SK-N-SH treated with all-trans-retinoic acid at 6 μM for 48 hours (cell line): ENCODE results near the gene ARFIP2.

Experiments used
- ATAC-seq: fragments of 200-7000 bp; cut with Tn5 transposase; 3 replicates; pipeline ENCODE4 v1.9.1; 2020; ENCODE audit warnings: mild to moderate bottlenecking, moderate library complexity
- ARNTL ChIP-seq: fragments of 450-650 bp; formaldehyde crosslinking; IDR thresholded peaks from 2 replicates; pipeline ENCODE4 v1.5.0; 2020; ENCODE audit warnings: low read depth, mild to moderate bottlenecking, moderate library complexity, borderline replicate concordance
- BACH2 ChIP-seq: fragments of 250-450 bp; sonication (Bioruptor Pico); IDR thresholded peaks from 2 replicates; pipeline ENCODE4 v1.9.0; 2021; ENCODE audit warnings: mild to moderate bottlenecking, borderline replicate concordance
- CSDC2 ChIP-seq: fragments of 250-450 bp; sonication (Bioruptor Pico); IDR thresholded peaks from 2 replicates; pipeline ENCODE4 v1.5.0; 2020; ENCODE audit warnings: mild to moderate bottlenecking, moderate library complexity
- ESRRG ChIP-seq: fragments of 250-450 bp; sonication (Bioruptor Pico); IDR thresholded peaks from 2 replicates; pipeline ENCODE4 v1.6.1; 2021; ENCODE audit warnings: mild to moderate bottlenecking
- GLIS3 ChIP-seq: fragments of 250-450 bp; sonication (Bioruptor Pico); IDR thresholded peaks from 2 replicates; pipeline ENCODE4 v1.5.0; 2020; ENCODE audit warnings: mild to moderate bottlenecking, moderate library complexity
- OSR1 ChIP-seq: fragments of 250-450 bp; sonication (Bioruptor Pico); IDR thresholded peaks from 2 replicates; pipeline ENCODE4 v1.8.0; 2022; ENCODE audit warnings: moderate library complexity, mild to moderate bottlenecking, inconsistent platforms
- PPARA ChIP-seq: fragments of 250-450 bp; sonication (Bioruptor Pico); IDR thresholded peaks from 2 replicates; pipeline ENCODE4 v1.5.0; 2020; ENCODE audit warnings: mild to moderate bottlenecking, borderline replicate concordance
- RARB ChIP-seq: fragments of 250-450 bp; sonication (Bioruptor Pico); IDR thresholded peaks from 2 replicates; pipeline ENCODE4 v1.8.0; 2021; ENCODE audit warnings: mild to moderate bottlenecking, moderate library complexity
- SNAI2 ChIP-seq: fragments of 250-450 bp; sonication (Bioruptor Pico); IDR thresholded peaks from 2 replicates; pipeline ENCODE4 v1.5.0; 2020; ENCODE audit warnings: mild to moderate bottlenecking, moderate library complexity
- TCF4 ChIP-seq: fragments of 250-450 bp; sonication (Bioruptor Pico); IDR thresholded peaks from 2 replicates; pipeline ENCODE4 v1.8.0; 2021; ENCODE audit warnings: mild to moderate bottlenecking, moderate library complexity, borderline replicate concordance
- TOX ChIP-seq: fragments of 250-450 bp; sonication (Bioruptor Pico); IDR thresholded peaks from 2 replicates; pipeline ENCODE4 v1.8.0; 2021; ENCODE audit warnings: mild to moderate bottlenecking, moderate library complexity, borderline replicate concordance
- ZC3H10 ChIP-seq: fragments of 250-450 bp; sonication (Bioruptor Pico); IDR thresholded peaks from 2 replicates; pipeline ENCODE4 v1.5.1; 2021; ENCODE audit warnings: mild to moderate bottlenecking, moderate library complexity
- ZFP3 ChIP-seq: fragments of 250-450 bp; sonication (Bioruptor Pico); IDR thresholded peaks from 2 replicates; pipeline ENCODE4 v1.5.0; 2020; ENCODE audit warnings: mild to moderate bottlenecking, moderate library complexity
- ZFP30 ChIP-seq: fragments of 450-650 bp; formaldehyde crosslinking; IDR thresholded peaks from 2 replicates; pipeline ENCODE4 v1.5.0; 2022; ENCODE audit warnings: mild to moderate bottlenecking, moderate library complexity
- ZNF565 ChIP-seq: fragments of 450-650 bp; formaldehyde crosslinking; conservative IDR thresholded peaks from 2 replicates; pipeline ENCODE4 v1.5.0; 2020; ENCODE audit warnings: low read depth, mild to moderate bottlenecking, moderate library complexity
- ZNF70 ChIP-seq: fragments of 450-650 bp; formaldehyde crosslinking; IDR thresholded peaks from 2 replicates; pipeline ENCODE4 v1.5.0; 2020; ENCODE audit warnings: mild to moderate bottlenecking, moderate library complexity
- ZNF8 ChIP-seq: fragments of 450-650 bp; formaldehyde crosslinking; IDR thresholded peaks from 2 replicates; pipeline ENCODE4 v1.5.0; 2020; ENCODE audit warnings: mild to moderate bottlenecking, moderate library complexity
- TF ChIP-seq, protein P1 (sequence below): fragments of 250-450 bp; sonication (Bioruptor Pico); IDR thresholded peaks from 2 replicates; pipeline ENCODE4 v1.8.0; 2020; ENCODE audit warnings: mild to moderate bottlenecking, moderate library complexity, borderline replicate concordance
- TF ChIP-seq, protein P2 (sequence below): fragments of 250-450 bp; sonication (Bioruptor Pico); IDR thresholded peaks from 2 replicates; pipeline ENCODE4 v1.5.0; 2020; ENCODE audit warnings: mild to moderate bottlenecking, moderate library complexity
- TF ChIP-seq, protein P3 (sequence below): fragments of 250-450 bp; sonication (Bioruptor Pico); IDR thresholded peaks from 2 replicates; pipeline ENCODE4 v1.5.1; 2021; ENCODE audit warnings: mild to moderate bottlenecking, moderate library complexity
- TF ChIP-seq, protein P4 (sequence below): fragments of 250-450 bp; sonication (Bioruptor Pico); IDR thresholded peaks from 2 replicates; pipeline ENCODE4 v1.5.1; 2020; ENCODE audit warnings: low read depth, mild to moderate bottlenecking, moderate library complexity

The ARFIP2 gene

DNA sequence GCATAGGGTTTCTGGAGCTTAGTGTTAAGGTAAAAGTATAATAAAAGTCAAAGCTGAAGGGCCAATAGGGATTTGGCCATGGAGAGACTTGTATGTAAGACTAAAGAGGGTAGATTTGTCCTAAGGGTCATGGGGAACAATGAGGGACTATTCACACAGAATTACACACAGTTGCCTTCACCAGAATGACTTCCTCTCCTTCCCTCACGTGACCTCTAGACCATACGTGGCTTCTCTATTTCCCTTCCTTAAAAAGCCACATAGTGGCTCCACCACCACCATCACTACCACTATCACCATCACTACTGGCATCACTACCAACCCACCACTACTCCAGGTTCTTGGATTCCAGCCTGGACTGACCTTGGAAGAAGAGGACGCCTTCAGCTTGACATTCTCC is 43.1 kb downstream of the ARFIP2 start:
- TF ChIP-seq BACH2 (CRISPR knock-in tag), result no peak
- TF ChIP-seq ZFP30 (CRISPR knock-in tag), result no peak
- TF ChIP-seq ZC3H10 (CRISPR knock-in tag), result no peak
- TF ChIP-seq, protein P1, sequence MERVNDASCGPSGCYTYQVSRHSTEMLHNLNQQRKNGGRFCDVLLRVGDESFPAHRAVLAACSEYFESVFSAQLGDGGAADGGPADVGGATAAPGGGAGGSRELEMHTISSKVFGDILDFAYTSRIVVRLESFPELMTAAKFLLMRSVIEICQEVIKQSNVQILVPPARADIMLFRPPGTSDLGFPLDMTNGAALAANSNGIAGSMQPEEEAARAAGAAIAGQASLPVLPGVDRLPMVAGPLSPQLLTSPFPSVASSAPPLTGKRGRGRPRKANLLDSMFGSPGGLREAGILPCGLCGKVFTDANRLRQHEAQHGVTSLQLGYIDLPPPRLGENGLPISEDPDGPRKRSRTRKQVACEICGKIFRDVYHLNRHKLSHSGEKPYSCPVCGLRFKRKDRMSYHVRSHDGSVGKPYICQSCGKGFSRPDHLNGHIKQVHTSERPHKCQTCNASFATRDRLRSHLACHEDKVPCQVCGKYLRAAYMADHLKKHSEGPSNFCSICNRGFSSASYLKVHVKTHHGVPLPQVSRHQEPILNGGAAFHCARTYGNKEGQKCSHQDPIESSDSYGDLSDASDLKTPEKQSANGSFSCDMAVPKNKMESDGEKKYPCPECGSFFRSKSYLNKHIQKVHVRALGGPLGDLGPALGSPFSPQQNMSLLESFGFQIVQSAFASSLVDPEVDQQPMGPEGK (CRISPR knock-in tag), result no peak
- TF ChIP-seq, protein P2, sequence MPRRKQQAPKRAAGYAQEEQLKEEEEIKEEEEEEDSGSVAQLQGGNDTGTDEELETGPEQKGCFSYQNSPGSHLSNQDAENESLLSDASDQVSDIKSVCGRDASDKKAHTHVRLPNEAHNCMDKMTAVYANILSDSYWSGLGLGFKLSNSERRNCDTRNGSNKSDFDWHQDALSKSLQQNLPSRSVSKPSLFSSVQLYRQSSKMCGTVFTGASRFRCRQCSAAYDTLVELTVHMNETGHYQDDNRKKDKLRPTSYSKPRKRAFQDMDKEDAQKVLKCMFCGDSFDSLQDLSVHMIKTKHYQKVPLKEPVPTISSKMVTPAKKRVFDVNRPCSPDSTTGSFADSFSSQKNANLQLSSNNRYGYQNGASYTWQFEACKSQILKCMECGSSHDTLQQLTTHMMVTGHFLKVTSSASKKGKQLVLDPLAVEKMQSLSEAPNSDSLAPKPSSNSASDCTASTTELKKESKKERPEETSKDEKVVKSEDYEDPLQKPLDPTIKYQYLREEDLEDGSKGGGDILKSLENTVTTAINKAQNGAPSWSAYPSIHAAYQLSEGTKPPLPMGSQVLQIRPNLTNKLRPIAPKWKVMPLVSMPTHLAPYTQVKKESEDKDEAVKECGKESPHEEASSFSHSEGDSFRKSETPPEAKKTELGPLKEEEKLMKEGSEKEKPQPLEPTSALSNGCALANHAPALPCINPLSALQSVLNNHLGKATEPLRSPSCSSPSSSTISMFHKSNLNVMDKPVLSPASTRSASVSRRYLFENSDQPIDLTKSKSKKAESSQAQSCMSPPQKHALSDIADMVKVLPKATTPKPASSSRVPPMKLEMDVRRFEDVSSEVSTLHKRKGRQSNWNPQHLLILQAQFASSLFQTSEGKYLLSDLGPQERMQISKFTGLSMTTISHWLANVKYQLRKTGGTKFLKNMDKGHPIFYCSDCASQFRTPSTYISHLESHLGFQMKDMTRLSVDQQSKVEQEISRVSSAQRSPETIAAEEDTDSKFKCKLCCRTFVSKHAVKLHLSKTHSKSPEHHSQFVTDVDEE (CRISPR knock-in tag), result no peak
- TF ChIP-seq ARNTL (CRISPR knock-in tag), result no peak
- TF ChIP-seq, protein P3, sequence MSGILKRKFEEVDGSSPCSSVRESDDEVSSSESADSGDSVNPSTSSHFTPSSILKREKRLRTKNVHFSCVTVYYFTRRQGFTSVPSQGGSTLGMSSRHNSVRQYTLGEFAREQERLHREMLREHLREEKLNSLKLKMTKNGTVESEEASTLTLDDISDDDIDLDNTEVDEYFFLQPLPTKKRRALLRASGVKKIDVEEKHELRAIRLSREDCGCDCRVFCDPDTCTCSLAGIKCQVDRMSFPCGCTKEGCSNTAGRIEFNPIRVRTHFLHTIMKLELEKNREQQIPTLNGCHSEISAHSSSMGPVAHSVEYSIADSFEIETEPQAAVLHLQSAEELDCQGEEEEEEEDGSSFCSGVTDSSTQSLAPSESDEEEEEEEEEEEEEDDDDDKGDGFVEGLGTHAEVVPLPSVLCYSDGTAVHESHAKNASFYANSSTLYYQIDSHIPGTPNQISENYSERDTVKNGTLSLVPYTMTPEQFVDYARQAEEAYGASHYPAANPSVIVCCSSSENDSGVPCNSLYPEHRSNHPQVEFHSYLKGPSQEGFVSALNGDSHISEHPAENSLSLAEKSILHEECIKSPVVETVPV, result no peak
- TF ChIP-seq TOX, result no peak
- TF ChIP-seq, protein P4, sequence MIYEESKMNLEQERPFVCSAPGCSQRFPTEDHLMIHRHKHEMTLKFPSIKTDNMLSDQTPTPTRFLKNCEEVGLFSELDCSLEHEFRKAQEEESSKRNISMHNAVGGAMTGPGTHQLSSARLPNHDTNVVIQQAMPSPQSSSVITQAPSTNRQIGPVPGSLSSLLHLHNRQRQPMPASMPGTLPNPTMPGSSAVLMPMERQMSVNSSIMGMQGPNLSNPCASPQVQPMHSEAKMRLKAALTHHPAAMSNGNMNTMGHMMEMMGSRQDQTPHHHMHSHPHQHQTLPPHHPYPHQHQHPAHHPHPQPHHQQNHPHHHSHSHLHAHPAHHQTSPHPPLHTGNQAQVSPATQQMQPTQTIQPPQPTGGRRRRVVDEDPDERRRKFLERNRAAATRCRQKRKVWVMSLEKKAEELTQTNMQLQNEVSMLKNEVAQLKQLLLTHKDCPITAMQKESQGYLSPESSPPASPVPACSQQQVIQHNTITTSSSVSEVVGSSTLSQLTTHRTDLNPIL (CRISPR knock-in tag), result no peak
- no peak for TF ChIP-seq PPARA (CRISPR knock-in tag)
- no peak for TF ChIP-seq ZNF70 (CRISPR knock-in tag)
- TF ChIP-seq GLIS3 (CRISPR knock-in tag), result no peak
- TF ChIP-seq CSDC2, result no peak
- no peak for TF ChIP-seq ESRRG
- TF ChIP-seq ZFP3 (CRISPR knock-in tag), result no peak
- TF ChIP-seq SNAI2, result no peak
- TF ChIP-seq RARB (CRISPR knock-in tag), result no peak
- TF ChIP-seq ZNF8 (CRISPR knock-in tag), result no peak

DNA sequence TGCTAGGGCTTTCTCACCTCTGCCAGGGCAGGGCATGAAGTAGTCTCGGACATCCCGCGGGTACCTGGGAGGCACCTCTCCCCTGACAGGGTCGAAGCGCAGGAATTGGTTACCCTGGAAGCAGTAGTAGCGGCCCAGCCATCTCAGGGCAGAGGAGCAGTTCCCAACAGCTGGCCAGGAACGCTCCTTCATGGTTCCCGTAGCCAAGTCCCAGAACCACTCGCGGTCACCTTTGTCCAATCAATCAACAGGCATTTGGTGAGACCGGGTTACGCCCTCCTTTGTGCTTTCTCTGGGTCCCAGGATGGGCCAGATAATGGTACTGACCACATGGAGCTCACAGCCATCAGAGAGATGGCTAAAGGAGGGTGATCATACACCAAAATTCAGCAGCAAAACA is 43.7 kb downstream of the ARFIP2 start:
- no peak for ATAC-seq
- TF ChIP-seq ZFP3 (CRISPR knock-in tag) (no peak), ZNF8 (CRISPR knock-in tag) (no peak), ESRRG (no peak)
- TF ChIP-seq, protein P3, result no peak

More for the DNA sequence above, 43.1 kb downstream of the ARFIP2 start:
- ATAC-seq, result no peak

DNA sequence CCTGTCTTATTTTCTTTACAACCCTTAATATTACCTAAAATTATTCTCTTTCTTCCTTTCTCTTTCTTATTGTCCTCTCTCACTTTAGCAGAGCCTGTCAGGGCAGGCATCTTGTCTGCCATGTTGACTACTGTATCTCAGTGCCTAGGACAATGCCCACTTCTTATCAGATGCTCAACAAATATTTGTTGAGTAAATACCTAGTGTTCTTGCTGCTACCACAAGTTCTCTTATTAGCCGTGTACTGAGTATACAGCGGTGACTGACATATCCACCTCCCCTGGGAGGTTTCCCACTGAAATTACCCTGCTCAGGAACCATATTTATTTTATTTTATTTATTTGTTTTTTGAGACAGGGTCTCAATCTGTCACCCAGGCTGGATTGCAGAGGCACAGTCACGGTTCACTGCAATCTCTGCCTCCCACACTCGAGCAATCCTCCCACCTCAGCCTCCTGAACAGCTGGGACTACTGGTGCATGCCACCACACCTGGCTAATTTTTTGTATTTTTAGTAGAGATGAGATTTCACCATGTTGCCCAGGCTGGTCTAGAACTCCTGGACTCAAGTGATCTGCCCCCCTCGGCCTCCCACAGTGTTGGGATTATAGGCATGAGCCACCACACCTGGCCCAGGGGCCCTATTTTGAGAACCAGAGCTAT is 47.0 kb downstream of the ARFIP2 start:
- ATAC-seq, result no peak
- no peak for TF ChIP-seq ZNF565 (CRISPR knock-in tag)
- TF ChIP-seq, protein P3, result no peak
- TF ChIP-seq, protein P2 (CRISPR knock-in tag), result no peak
- no peak for TF ChIP-seq CSDC2
- no peak for TF ChIP-seq ZNF8 (CRISPR knock-in tag)
- TF ChIP-seq OSR1 (CRISPR knock-in tag), result no peak
- TF ChIP-seq TOX, result no peak
- no peak for TF ChIP-seq RARB (CRISPR knock-in tag)
- no peak for TF ChIP-seq ARNTL (CRISPR knock-in tag)
- no peak for TF ChIP-seq SNAI2
- no peak for TF ChIP-seq ZNF70 (CRISPR knock-in tag)
- TF ChIP-seq TCF4 (CRISPR knock-in tag), result no peak
- no peak for TF ChIP-seq BACH2 (CRISPR knock-in tag)
- no peak for TF ChIP-seq ZFP3 (CRISPR knock-in tag)
- TF ChIP-seq, protein P1 (CRISPR knock-in tag), result no peak
